HL-60 (cell line): Measurements from ENCODE around the gene ANKRD9.

ENCODE experiments used
- DNase-seq, 2 experiments: peaks; one replicate each; pipeline ENCODE4 v3.0.0-alpha.2; 2010 to 2020; ENCODE audit warnings: low read depth in 1 of 2, low spot score in 1 of 2
- H3K27ac ChIP-seq: fragments of 250-450 bp; sonication (Bioruptor Pico); replicated peaks from 2 replicates; pipeline ENCODE4 v1.5.1; 2020; ENCODE audit warnings: mild to moderate bottlenecking, moderate library complexity
- H3K27me3 ChIP-seq: fragments of 250-450 bp; sonication (Bioruptor Pico); 2 replicates; pipeline ENCODE4 v1.5.1; 2021; ENCODE audit warnings: mild to moderate bottlenecking, moderate library complexity; ENCODE audit not compliant: insufficient read depth, poor library complexity, severe bottlenecking
- H3K4me3 ChIP-seq: replicated peaks from 2 replicates; pipeline ENCODE4 v1.5.1; 2011; ENCODE audit warnings: mild to moderate bottlenecking, control low read depth, low read length; ENCODE audit not compliant: insufficient read depth
- GABPA ChIP-seq: IDR thresholded peaks from 2 replicates; pipeline ENCODE4 v1.6.1; 2012; ENCODE audit warnings: low read depth
- POLR2AphosphoS5 ChIP-seq: IDR thresholded peaks from 2 replicates; pipeline ENCODE4 v1.6.1; 2012; ENCODE audit warnings: low read depth
- SPI1 ChIP-seq: IDR thresholded peaks from 2 replicates; pipeline ENCODE4 v1.6.1; 2012; ENCODE audit warnings: low read depth, mild to moderate bottlenecking, borderline replicate concordance
- TF ChIP-seq, protein P1 (sequence below): IDR thresholded peaks from one replicate; pipeline ENCODE4 v1.5.1; 2011; ENCODE audit warnings: low read length, control low read depth, inconsistent platforms; ENCODE audit not compliant: insufficient read depth
- TF ChIP-seq, protein P2 (sequence below): IDR thresholded peaks from 2 replicates; pipeline ENCODE4 v1.6.1; 2012; ENCODE audit warnings: low read depth; ENCODE audit not compliant: insufficient replicate concordance

ANKRD9 gene

GRCh38 chr14:102490456-102490855 is 19.1 kb downstream of the ANKRD9 start:
- H3K27ac ChIP-seq, result no peak overlapping the region
- TF ChIP-seq, protein P1, sequence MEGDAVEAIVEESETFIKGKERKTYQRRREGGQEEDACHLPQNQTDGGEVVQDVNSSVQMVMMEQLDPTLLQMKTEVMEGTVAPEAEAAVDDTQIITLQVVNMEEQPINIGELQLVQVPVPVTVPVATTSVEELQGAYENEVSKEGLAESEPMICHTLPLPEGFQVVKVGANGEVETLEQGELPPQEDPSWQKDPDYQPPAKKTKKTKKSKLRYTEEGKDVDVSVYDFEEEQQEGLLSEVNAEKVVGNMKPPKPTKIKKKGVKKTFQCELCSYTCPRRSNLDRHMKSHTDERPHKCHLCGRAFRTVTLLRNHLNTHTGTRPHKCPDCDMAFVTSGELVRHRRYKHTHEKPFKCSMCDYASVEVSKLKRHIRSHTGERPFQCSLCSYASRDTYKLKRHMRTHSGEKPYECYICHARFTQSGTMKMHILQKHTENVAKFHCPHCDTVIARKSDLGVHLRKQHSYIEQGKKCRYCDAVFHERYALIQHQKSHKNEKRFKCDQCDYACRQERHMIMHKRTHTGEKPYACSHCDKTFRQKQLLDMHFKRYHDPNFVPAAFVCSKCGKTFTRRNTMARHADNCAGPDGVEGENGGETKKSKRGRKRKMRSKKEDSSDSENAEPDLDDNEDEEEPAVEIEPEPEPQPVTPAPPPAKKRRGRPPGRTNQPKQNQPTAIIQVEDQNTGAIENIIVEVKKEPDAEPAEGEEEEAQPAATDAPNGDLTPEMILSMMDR, result no peak
- TF ChIP-seq, protein P2, sequence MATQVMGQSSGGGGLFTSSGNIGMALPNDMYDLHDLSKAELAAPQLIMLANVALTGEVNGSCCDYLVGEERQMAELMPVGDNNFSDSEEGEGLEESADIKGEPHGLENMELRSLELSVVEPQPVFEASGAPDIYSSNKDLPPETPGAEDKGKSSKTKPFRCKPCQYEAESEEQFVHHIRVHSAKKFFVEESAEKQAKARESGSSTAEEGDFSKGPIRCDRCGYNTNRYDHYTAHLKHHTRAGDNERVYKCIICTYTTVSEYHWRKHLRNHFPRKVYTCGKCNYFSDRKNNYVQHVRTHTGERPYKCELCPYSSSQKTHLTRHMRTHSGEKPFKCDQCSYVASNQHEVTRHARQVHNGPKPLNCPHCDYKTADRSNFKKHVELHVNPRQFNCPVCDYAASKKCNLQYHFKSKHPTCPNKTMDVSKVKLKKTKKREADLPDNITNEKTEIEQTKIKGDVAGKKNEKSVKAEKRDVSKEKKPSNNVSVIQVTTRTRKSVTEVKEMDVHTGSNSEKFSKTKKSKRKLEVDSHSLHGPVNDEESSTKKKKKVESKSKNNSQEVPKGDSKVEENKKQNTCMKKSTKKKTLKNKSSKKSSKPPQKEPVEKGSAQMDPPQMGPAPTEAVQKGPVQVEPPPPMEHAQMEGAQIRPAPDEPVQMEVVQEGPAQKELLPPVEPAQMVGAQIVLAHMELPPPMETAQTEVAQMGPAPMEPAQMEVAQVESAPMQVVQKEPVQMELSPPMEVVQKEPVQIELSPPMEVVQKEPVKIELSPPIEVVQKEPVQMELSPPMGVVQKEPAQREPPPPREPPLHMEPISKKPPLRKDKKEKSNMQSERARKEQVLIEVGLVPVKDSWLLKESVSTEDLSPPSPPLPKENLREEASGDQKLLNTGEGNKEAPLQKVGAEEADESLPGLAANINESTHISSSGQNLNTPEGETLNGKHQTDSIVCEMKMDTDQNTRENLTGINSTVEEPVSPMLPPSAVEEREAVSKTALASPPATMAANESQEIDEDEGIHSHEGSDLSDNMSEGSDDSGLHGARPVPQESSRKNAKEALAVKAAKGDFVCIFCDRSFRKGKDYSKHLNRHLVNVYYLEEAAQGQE, result no peak
- TF ChIP-seq GABPA, result no peak
- no peak for TF ChIP-seq SPI1

GRCh38 chr14:102487204-102487577 is 22.4 kb downstream of the ANKRD9 start:
- TF ChIP-seq GABPA (no peak), SPI1 (no peak), POLR2AphosphoS5 (no peak)
- TF ChIP-seq, protein P2, result no peak
- TF ChIP-seq, protein P1, result no peak
- Histone ChIP-seq H3K27ac (no peak overlapping the region), H3K4me3 (no peak overlapping the region), H3K27me3 (no peaks in the 10 kb centered on the region)
- no peak for DNase-seq

More at GRCh38 chr14:102490456-102490855, 19.1 kb downstream of the ANKRD9 start:
- Histone ChIP-seq H3K27me3 (no peaks in the 10 kb centered on the region), H3K4me3 (no peak overlapping the region)
- DNase-seq, result no peak

DNA sequence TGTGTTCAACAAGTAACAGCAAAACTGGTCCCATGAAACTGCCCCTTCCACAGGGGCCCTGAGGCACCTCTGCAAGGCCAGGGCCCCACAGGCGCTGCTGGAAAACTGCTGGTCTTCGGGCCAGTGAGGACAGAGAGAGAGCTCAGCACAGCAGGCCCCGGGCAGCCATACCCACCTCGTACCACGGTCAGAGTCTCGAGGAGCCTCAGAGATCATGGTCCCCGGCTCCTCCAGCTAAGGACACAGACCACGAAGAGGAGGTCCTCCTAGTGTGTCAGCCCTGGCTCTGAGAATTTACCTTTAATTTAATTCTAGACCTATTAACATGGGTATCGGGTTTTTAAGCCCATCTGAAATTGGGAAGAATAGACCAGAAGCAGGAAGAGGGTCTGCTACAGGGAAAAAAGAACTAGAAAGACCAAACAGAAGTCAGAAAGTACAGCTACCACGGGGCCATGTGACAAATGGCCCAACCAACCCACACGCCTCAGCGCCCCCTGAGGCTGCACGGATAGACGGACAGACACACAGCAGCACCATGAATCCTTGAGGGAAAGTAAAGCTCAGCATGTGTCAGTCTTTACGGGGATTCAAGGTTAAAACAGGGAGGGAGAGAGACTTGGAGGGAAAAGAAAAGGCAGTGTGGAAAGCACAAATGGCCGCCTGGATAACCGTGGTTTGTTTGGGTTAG is 22.9 kb downstream of the ANKRD9 start:
- TF ChIP-seq, protein P2, result no peak
- TF ChIP-seq, protein P1, result no peak
- no peak for TF ChIP-seq POLR2AphosphoS5
- TF ChIP-seq GABPA, result no peak
- TF ChIP-seq SPI1, result no peak
- no peak for DNase-seq
- no peak overlapping the region for H3K27ac ChIP-seq

More for the DNA sequence above, 22.9 kb downstream of the ANKRD9 start:
- Histone ChIP-seq H3K4me3 (no peak overlapping the region), H3K27me3 (no peaks in the 10 kb centered on the region)
